ENCODE results near the gene GLIS1. TPM values are rescaled to one million over a fixed set of nuclear protein-coding genes. Genes with fewer than 3 reads are reported as not detected.

The GLIS1 gene
- total RNA-seq, 1 experiment from 2014 or later: 0.39 TPM

GRCh38 chr1:53781654-53782053 lies 42.7 kb upstream of the GLIS1 start:
- DNase-seq (ENCODE audit: low read depth, low spot score) (no peak), ATAC-seq (no peak)
- H3K27me3 ChIP-seq (ENCODE audit: insufficient read depth, low read length): no peaks in the 10 kb centered on the region
- intact Hi-C loops (cut with micrococcal nuclease): no loop called here
- no peak overlapping the region for H3K27ac ChIP-seq (ENCODE audit: low read depth, low read length)
- no peak overlapping the region for H3K4me3 ChIP-seq (replicated peaks in 1 of 2; ENCODE audit: low read depth in 1 of 2, low read length in 2 of 2)
- no peak overlapping the region for H3K9ac ChIP-seq (ENCODE audit: low read length)
- TF ChIP-seq SIN3A (IDR thresholded peaks at IDR 0.05; ENCODE audit: low read depth) (no peak), ZFX (IDR thresholded peaks at IDR 0.05) (no peak), SP1 (IDR thresholded peaks at IDR 0.05; ENCODE audit: low read depth) (no peak), POLR2A (IDR thresholded peaks at IDR 0.05; ENCODE audit: borderline replicate concordance, extremely low read depth, insufficient read depth, insufficient read length) (no peak), TCF7L2 (IDR thresholded peaks at IDR 0.05; ENCODE audit: borderline replicate concordance, extremely low read depth, insufficient read depth, insufficient read length) (no peak)
- no TSS peak for BruUV-seq (replicated peaks)
- H3K36me3 ChIP-seq (ENCODE audit: control insufficient read depth in 1 of 2, insufficient read depth in 2 of 2, low read length in 2 of 2): peaks cover 8 to 14% of the 10 kb centered on the region in 2 experiments; a peak in 3 of 4 replicates
- H3K79me2 ChIP-seq (ENCODE audit: insufficient read depth, low read length): 0 out of 2 replicates have a peak, but pooled peaks cover 5% of the 10 kb centered on the region
- no peaks in the 10 kb centered on the region for H3K9me2 ChIP-seq (ENCODE audit: insufficient read depth)
- H3K4me1 ChIP-seq (ENCODE audit: control insufficient read depth in 1 of 2, insufficient read depth in 2 of 2, low read length in 2 of 2): no peaks in the 10 kb centered on the region
- H3K9me3 ChIP-seq (ENCODE audit: control insufficient read depth in 1 of 2, insufficient read depth in 1 of 2, low read depth in 1 of 2, low read length in 2 of 2): no peaks in the 10 kb centered on the region
- CTCF ChIA-PET: no interaction called here
- no peak overlapping the region for H2AFZ ChIP-seq (ENCODE audit: low read depth, low read length, poor library complexity, severe bottlenecking)
- no peak overlapping the region for H3K4me2 ChIP-seq (ENCODE audit: low read length)
- RAD21 ChIA-PET (ENCODE audit: low non-redundant PET in 1 of 2, low total read pairs in 2 of 2, uncharacterized antibody in 2 of 2, unreplicated experiment in 2 of 2): no interaction called here
- H4K20me1 ChIP-seq (ENCODE audit: insufficient read depth): no peaks in the 10 kb centered on the region
- POLR2A ChIA-PET: no interaction called here

DNA sequence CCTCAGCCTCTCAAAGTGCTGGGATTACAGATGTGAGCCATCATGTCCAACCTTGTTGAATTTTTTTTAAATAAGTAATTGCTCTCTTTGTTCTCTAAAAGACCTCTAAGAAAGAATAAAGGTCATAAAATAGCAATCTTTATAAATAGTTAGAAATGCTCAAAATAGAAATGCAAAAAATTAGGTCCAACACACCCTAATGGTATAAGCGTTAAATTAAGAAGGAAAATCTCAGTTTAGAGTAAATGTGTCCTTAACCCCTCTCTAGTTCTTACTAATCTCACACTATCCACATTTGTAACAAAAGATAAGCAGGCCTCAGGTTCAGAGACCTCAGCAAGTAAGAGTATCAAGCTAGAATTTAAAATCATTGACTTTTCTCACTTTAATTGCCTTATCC lies 38.3 kb upstream of the GLIS1 start:
- Histone ChIP-seq H2AFZ (ENCODE audit: low read depth, low read length, poor library complexity, severe bottlenecking) (no peak overlapping the region), H3K9me2 (ENCODE audit: insufficient read depth) (no peaks in the 10 kb centered on the region), H3K9ac (ENCODE audit: low read length) (no peak overlapping the region), H3K27ac (ENCODE audit: low read depth, low read length) (no peak overlapping the region), H3K4me1 (ENCODE audit: control insufficient read depth in 1 of 2, insufficient read depth in 2 of 2, low read length in 2 of 2) (no peaks in the 10 kb centered on the region), H3K36me3 (ENCODE audit: control insufficient read depth in 1 of 2, insufficient read depth in 2 of 2, low read length in 2 of 2) (peaks cover under 1 to 16% of the 10 kb centered on the region in 2 experiments; a peak in 2 of 4 replicates), H3K27me3 (ENCODE audit: insufficient read depth, low read length) (no peaks in the 10 kb centered on the region), H3K4me3 (replicated peaks in 1 of 2; ENCODE audit: low read depth in 1 of 2, low read length in 2 of 2) (no peak overlapping the region), H3K9me3 (ENCODE audit: control insufficient read depth in 1 of 2, insufficient read depth in 1 of 2, low read depth in 1 of 2, low read length in 2 of 2) (no peaks in the 10 kb centered on the region), H4K20me1 (ENCODE audit: insufficient read depth) (no peaks in the 10 kb centered on the region), H3K79me2 (ENCODE audit: insufficient read depth, low read length) (0 out of 2 replicates have a peak, but pooled peaks cover 10% of the 10 kb centered on the region), H3K4me2 (ENCODE audit: low read length) (no peak overlapping the region)
- DNase-seq (ENCODE audit: low read depth, low spot score) (no peak), ATAC-seq (no peak)
- RAD21 ChIA-PET (ENCODE audit: low non-redundant PET in 1 of 2, low total read pairs in 2 of 2, uncharacterized antibody in 2 of 2, unreplicated experiment in 2 of 2): no interaction called here
- intact Hi-C loops (cut with micrococcal nuclease): no loop called here
- POLR2A ChIA-PET: no interaction called here
- CTCF ChIA-PET: no interaction called here
- no TSS peak for BruUV-seq (replicated peaks)
- no peak for TF ChIP-seq EZH2phosphoT487 (IDR thresholded peaks at IDR 0.05; ENCODE audit: borderline replicate concordance)
- no peak for TF ChIP-seq YY1 (IDR thresholded peaks at IDR 0.05; ENCODE audit: extremely low read depth, insufficient replicate concordance, low read depth, low read length)
- TF ChIP-seq CEBPB (IDR thresholded peaks at IDR 0.05; ENCODE audit: low read depth): no peak
- no peak for TF ChIP-seq ZNF274 (IDR thresholded peaks at IDR 0.05; ENCODE audit: low read depth, low read length)
